Loucy (cell line): Measurements from ENCODE around the gene RHOG.

Source experiments
- H2AFZ ChIP-seq: fragments of 200-600 bp; sonication (generic); 2 replicates; pipeline ENCODE4 v1.6.0; 2016; ENCODE audit warnings: antibody characterized with exemption, mild to moderate bottlenecking, low read length, moderate library complexity
- H3F3A ChIP-seq: fragments of 200-600 bp; 2 replicates; pipeline ENCODE4 v1.6.0; 2016; ENCODE audit warnings: antibody characterized with exemption, low read depth, mild to moderate bottlenecking
- H3K27me3 ChIP-seq: fragments of 200-600 bp; sonication (generic); 2 replicates; pipeline ENCODE4 v1.6.1; 2014; ENCODE audit warnings: low read length, mild to moderate bottlenecking; ENCODE audit not compliant: insufficient read depth, poor library complexity, severe bottlenecking
- H3K36me3 ChIP-seq: fragments of 200-600 bp; sonication (generic); 2 replicates; pipeline ENCODE4 v1.6.1; 2016; ENCODE audit warnings: low read length; ENCODE audit not compliant: insufficient read depth
- H3K4me1 ChIP-seq: fragments of 200-600 bp; sonication (generic); 2 replicates; pipeline ENCODE4 v1.5.1; 2014; ENCODE audit warnings: low read length, mild to moderate bottlenecking; ENCODE audit not compliant: insufficient read depth, poor library complexity, severe bottlenecking
- H3K4me2 ChIP-seq: fragments of 200-600 bp; sonication (generic); 2 replicates; pipeline ENCODE4 v1.6.0; 2014; ENCODE audit warnings: antibody characterized with exemption, low read length, low read depth, mild to moderate bottlenecking; ENCODE audit not compliant: poor library complexity, severe bottlenecking
- H3K4me3 ChIP-seq: fragments of 200-600 bp; sonication (generic); 2 replicates; pipeline ENCODE4 v1.5.1; 2014; ENCODE audit warnings: low read length, mild to moderate bottlenecking, mixed read lengths; ENCODE audit not compliant: poor library complexity, severe bottlenecking
- H3K79me2 ChIP-seq: fragments of 200-600 bp; sonication (generic); 2 replicates; pipeline ENCODE4 v1.6.1; 2014; ENCODE audit warnings: low read length; ENCODE audit not compliant: insufficient read depth
- H3K9ac ChIP-seq: fragments of 200-600 bp; sonication (generic); 2 replicates; pipeline ENCODE4 v1.6.0; 2014; ENCODE audit warnings: mild to moderate bottlenecking, low read depth, low read length, moderate library complexity; ENCODE audit not compliant: poor library complexity, severe bottlenecking
- H3K9me2 ChIP-seq: fragments of 200-600 bp; sonication (generic); replicated peaks from 2 replicates; pipeline ENCODE4 v1.6.1; 2016; ENCODE audit warnings: low read depth, low read length, mixed read lengths
- H3K9me3 ChIP-seq: fragments of 200-600 bp; sonication (generic); 2 replicates; pipeline ENCODE4 v1.6.1; 2014; ENCODE audit warnings: mild to moderate bottlenecking, antibody characterized with exemption, low read length, low read depth; ENCODE audit not compliant: insufficient read depth
- H4K20me1 ChIP-seq: fragments of 200-600 bp; sonication (generic); 2 replicates; pipeline ENCODE4 v1.6.0; 2014; ENCODE audit warnings: antibody characterized with exemption, low read length, mild to moderate bottlenecking; ENCODE audit not compliant: insufficient read depth, poor library complexity, severe bottlenecking
- CTCF ChIP-seq: fragments of 200-600 bp; sonication (generic); conservative IDR thresholded peaks from 2 replicates; pipeline ENCODE4 v1.5.1; 2014; ENCODE audit warnings: mild to moderate bottlenecking, antibody characterized with exemption, low read length
- EZH2phosphoT487 ChIP-seq: fragments of 200-600 bp; IDR thresholded peaks from 2 replicates; pipeline ENCODE4 v1.6.1; 2018; ENCODE audit warnings: antibody characterized with exemption, mild to moderate bottlenecking, moderate library complexity, borderline replicate concordance

Gene RHOG

GRCh38 chr11:3826721-3827120 lies 14.0 kb downstream of the RHOG start:
- Histone ChIP-seq H3K27me3 (no peaks in the 10 kb centered on the region), H4K20me1 (peaks cover 26% of the 10 kb centered on the region), H3K79me2 (peaks cover 29% of the 10 kb centered on the region), H3K9me3 (no peaks in the 10 kb centered on the region), H3F3A (no peaks in the 10 kb centered on the region), H3K4me2 (no peak overlapping the region), H3K36me3 (peaks cover 40% of the 10 kb centered on the region; the same call in 1 of the 2 replicates), H3K4me1 (peaks cover 12% of the 10 kb centered on the region), H3K4me3 (no peak overlapping the region), H2AFZ (no peak overlapping the region), H3K9ac (no peak overlapping the region), H3K9me2 (no peaks in the 10 kb centered on the region)
- TF ChIP-seq EZH2phosphoT487 (no peak), CTCF (no peak)

- Histone ChIP-seq H2AFZ (no peak overlapping the region), H3K4me3 (no peak overlapping the region), H3K4me1 (peaks cover 1% of the 10 kb centered on the region), H3K4me2 (no peak overlapping the region), H3K9me2 (no peaks in the 10 kb centered on the region), H3K79me2 (peaks cover 18% of the 10 kb centered on the region), H3K9me3 (no peaks in the 10 kb centered on the region), H3K36me3 (peaks cover 39% of the 10 kb centered on the region; the same call in 1 of the 2 replicates), H3K27me3 (no peaks in the 10 kb centered on the region), H3K9ac (no peak overlapping the region), H4K20me1 (peaks cover 15% of the 10 kb centered on the region), H3F3A (no peaks in the 10 kb centered on the region)
- no peak for TF ChIP-seq CTCF
- no peak for TF ChIP-seq EZH2phosphoT487
Measured at GRCh38 chr11:3825473-3826154, 15.1 kb downstream of the RHOG start.

- Histone ChIP-seq H3K4me1 (no peaks in the 10 kb centered on the region), H3K9me2 (no peaks in the 10 kb centered on the region), H4K20me1 (peaks cover 8% of the 10 kb centered on the region), H3K4me3 (no peak overlapping the region), H3K9ac (no peak overlapping the region), H3K27me3 (no peaks in the 10 kb centered on the region), H3K79me2 (peaks cover 11% of the 10 kb centered on the region), H2AFZ (no peak overlapping the region), H3K9me3 (no peaks in the 10 kb centered on the region), H3K4me2 (no peak overlapping the region), H3F3A (no peaks in the 10 kb centered on the region), H3K36me3 (peaks cover 32% of the 10 kb centered on the region; the same call in 1 of the 2 replicates)
- TF ChIP-seq CTCF (peak; percentile 94), EZH2phosphoT487 (no peak)
Measured at GRCh38 chr11:3824714-3825472, 15.9 kb downstream of the RHOG start.
